DOHH2 (cell line): ENCODE data around the gene NCKAP5.

Experiments used
- H3F3A ChIP-seq: fragments of 200-600 bp; sonication (generic), shearing (Covaris generic); 2 replicates; pipeline ENCODE4 v1.6.0; 2016; ENCODE audit warnings: antibody characterized with exemption, mild to moderate bottlenecking; ENCODE audit not compliant: control insufficient read depth, insufficient read depth
- H3K27ac ChIP-seq: fragments of 200-600 bp; sonication (generic); 2 replicates; pipeline ENCODE4 v1.5.1; 2014; ENCODE audit warnings: low read depth, mild to moderate bottlenecking, low read length, moderate library complexity
- H3K27me3 ChIP-seq: fragments of 200-600 bp; sonication (generic); 2 replicates; pipeline ENCODE4 v1.6.1; 2014; ENCODE audit warnings: mild to moderate bottlenecking, low read length, mixed read lengths; ENCODE audit not compliant: control insufficient read depth
- H3K36me3 ChIP-seq: fragments of 200-600 bp; sonication (generic); 2 replicates; pipeline ENCODE4 v1.6.1; 2014; ENCODE audit warnings: mild to moderate bottlenecking, low read length, moderate library complexity, mixed read lengths; ENCODE audit not compliant: control insufficient read depth
- H3K4me1 ChIP-seq: fragments of 200-600 bp; sonication (generic); 2 replicates; pipeline ENCODE4 v1.6.1; 2014; ENCODE audit warnings: mild to moderate bottlenecking, low read length, mixed read lengths; ENCODE audit not compliant: control insufficient read depth
- H3K4me2 ChIP-seq: fragments of 200-600 bp; sonication (generic); 2 replicates; pipeline ENCODE4 v1.6.0; 2014; ENCODE audit warnings: mild to moderate bottlenecking, low read length, moderate library complexity
- H3K4me3 ChIP-seq: fragments of 200-600 bp; sonication (generic); 2 replicates; pipeline ENCODE4 v1.5.1; 2014; ENCODE audit warnings: mild to moderate bottlenecking, low read length, mixed read lengths
- H3K79me2 ChIP-seq: fragments of 200-600 bp; sonication (generic); 2 replicates; pipeline ENCODE4 v1.6.1; 2014; ENCODE audit warnings: mild to moderate bottlenecking, low read length, mixed read lengths; ENCODE audit not compliant: control insufficient read depth
- H3K9me2 ChIP-seq: fragments of 200-600 bp; sonication (generic); replicated peaks from 2 replicates; pipeline ENCODE4 v1.6.1; 2014; ENCODE audit warnings: mild to moderate bottlenecking, low read length, mixed read lengths; ENCODE audit not compliant: control insufficient read depth
- H3K9me3 ChIP-seq: fragments of 200-600 bp; sonication (generic); 2 replicates; pipeline ENCODE4 v1.6.1; 2014; ENCODE audit warnings: antibody characterized with exemption, low read length, mixed read lengths; ENCODE audit not compliant: control insufficient read depth, insufficient read depth
- H4K20me1 ChIP-seq: fragments of 200-600 bp; sonication (generic); 2 replicates; pipeline ENCODE4 v1.6.0; 2014; ENCODE audit warnings: low read depth, mild to moderate bottlenecking, antibody characterized with exemption, low read length, moderate library complexity; ENCODE audit not compliant: control insufficient read depth, insufficient read depth
- CTCF ChIP-seq: fragments of 200-600 bp; sonication (generic); IDR thresholded peaks from one replicate; pipeline ENCODE4 v1.5.1; 2014; ENCODE audit warnings: antibody characterized with exemption, mild to moderate bottlenecking, low read depth, low read length; ENCODE audit not compliant: poor library complexity, severe bottlenecking
- EZH2phosphoT487 ChIP-seq: fragments of 200-600 bp; sonication (generic); IDR thresholded peaks from 2 replicates; pipeline ENCODE4 v1.6.1; 2017; ENCODE audit warnings: borderline replicate concordance, mild to moderate bottlenecking, antibody characterized with exemption, low read length, moderate library complexity, mixed read lengths

Gene NCKAP5

GRCh38 chr2:132999421-132999820 is 568.8 kb downstream of the NCKAP5 start:
- Histone ChIP-seq H3K79me2 (no peaks in the 10 kb centered on the region), H3K9me2 (no peaks in the 10 kb centered on the region)
- TF ChIP-seq CTCF (no peak), EZH2phosphoT487 (no peak)

GRCh38 chr2:132998221-132998620 is 570.0 kb downstream of the NCKAP5 start:
- H3K4me2 ChIP-seq: no peak overlapping the region
- TF ChIP-seq CTCF (no peak), EZH2phosphoT487 (no peak)
- H3K79me2 ChIP-seq: no peaks in the 10 kb centered on the region
- H3K36me3 ChIP-seq: no peaks in the 10 kb centered on the region
- H3K27me3 ChIP-seq: no peaks in the 10 kb centered on the region
- no peaks in the 10 kb centered on the region for H4K20me1 ChIP-seq
- no peak overlapping the region for H3K27ac ChIP-seq
- no peaks in the 10 kb centered on the region for H3F3A ChIP-seq
- 0 out of 2 replicates have a peak, but pooled peaks cover 2% of the 10 kb centered on the region for H3K9me3 ChIP-seq
- H3K4me3 ChIP-seq: no peak overlapping the region
- no peaks in the 10 kb centered on the region for H3K9me2 ChIP-seq
- H3K4me1 ChIP-seq: no peaks in the 10 kb centered on the region

More at GRCh38 chr2:132999421-132999820, 568.8 kb downstream of the NCKAP5 start:
- Histone ChIP-seq H3K27ac (no peak overlapping the region), H3K4me2 (no peak overlapping the region), H3K4me1 (no peaks in the 10 kb centered on the region), H3K36me3 (no peaks in the 10 kb centered on the region), H3K4me3 (no peak overlapping the region), H3F3A (no peaks in the 10 kb centered on the region), H3K9me3 (0 out of 2 replicates have a peak, but pooled peaks cover 2% of the 10 kb centered on the region), H4K20me1 (no peaks in the 10 kb centered on the region), H3K27me3 (no peaks in the 10 kb centered on the region)

- H3K9me2 ChIP-seq: no peaks in the 10 kb centered on the region
- H3K4me3 ChIP-seq: no peak overlapping the region
- H3F3A ChIP-seq: no peaks in the 10 kb centered on the region
- no peak overlapping the region for H3K27ac ChIP-seq
- H3K9me3 ChIP-seq: no peaks in the 10 kb centered on the region
- H4K20me1 ChIP-seq: no peaks in the 10 kb centered on the region
- TF ChIP-seq EZH2phosphoT487: no peak
- no peak for TF ChIP-seq CTCF
- H3K4me2 ChIP-seq: no peak overlapping the region
- no peaks in the 10 kb centered on the region for H3K27me3 ChIP-seq
- no peaks in the 10 kb centered on the region for H3K36me3 ChIP-seq
- H3K4me1 ChIP-seq: no peaks in the 10 kb centered on the region
- H3K79me2 ChIP-seq: no peaks in the 10 kb centered on the region
These were observed 576.7 kb downstream of the NCKAP5 start for GRCh38 chr2:132991471-132992045.
